NCI-H345 (cell line): ENCODE results near the gene LHX4.
"Not testable (repeated sequence)": the region's sequence is repeated elsewhere in the genome, so short reads cannot be mapped to it uniquely, and the experiment has no call there.

Experiments used
- DNase-seq: peaks from one replicate; lab custom pipeline; 2025; lab: John Stamatoyannopoulos, UW

Gene LHX4

DNA sequence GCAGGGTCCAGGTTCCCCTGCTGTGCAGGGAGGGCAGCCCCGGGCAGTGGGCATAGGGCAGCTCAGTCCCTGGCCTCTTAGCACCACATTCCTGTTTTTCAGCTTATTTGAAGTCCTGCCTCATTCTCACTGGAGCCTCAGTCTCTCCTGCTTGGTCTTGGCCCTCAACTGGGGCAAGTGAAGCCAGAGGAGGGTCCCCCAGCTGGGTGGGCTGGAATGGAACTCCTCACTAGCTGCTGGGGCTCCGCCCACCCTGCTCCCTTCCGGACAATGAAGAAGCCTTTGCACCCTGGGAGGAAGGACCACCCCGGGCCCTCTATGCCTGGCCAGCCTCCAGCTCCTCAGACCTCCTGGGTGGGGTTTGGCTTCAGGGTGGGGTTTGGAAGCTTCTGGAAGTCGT is 32.8 kb upstream of the LHX4 start:
- DNase-seq: no peak

DNA sequence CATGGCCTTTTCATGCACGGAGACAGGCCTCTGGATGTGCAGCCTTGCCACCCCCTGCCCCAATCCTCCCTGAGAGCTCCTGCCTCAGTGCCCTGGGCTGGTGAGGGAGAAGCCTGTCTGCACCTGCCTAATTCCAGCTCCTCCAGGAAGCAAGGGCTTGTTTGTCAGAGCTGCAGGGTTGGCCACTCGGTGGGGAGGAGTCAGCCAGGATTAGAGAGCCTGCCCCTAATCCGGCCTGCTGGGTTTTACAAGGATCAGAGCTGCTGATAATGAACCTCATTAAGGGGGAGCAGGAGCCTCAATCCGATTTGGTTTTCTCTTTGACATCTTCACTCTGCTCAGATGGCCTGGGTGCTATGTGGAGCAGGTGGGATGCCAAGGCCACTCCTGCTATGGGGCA is 31.9 kb upstream of the LHX4 start:
- DNase-seq: no peak

- no peak for DNase-seq
Measured at GRCh38 chr1:180198611-180199010, 31.5 kb upstream of the LHX4 start.

DNA sequence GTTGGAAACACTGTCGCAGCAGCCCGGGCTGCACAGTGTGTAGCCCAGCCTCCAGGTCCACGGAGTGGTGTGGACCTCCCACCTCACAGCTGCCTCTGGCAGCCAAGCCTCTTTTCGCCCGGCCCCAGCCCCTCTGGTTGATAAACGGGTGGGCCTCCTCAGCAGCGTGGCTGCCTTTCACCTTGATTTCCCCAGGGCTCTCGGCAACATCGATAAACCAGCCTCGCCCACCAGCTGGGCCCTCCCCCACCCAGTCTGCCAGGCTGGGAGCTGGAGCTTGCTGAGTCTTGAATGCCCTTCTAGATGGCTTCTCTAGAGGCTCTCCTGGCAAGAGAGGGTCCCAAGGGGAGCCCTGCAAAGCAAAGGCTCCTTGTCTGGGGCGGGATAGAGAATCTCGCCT is 31.0 kb upstream of the LHX4 start:
- no peak for DNase-seq

DNA sequence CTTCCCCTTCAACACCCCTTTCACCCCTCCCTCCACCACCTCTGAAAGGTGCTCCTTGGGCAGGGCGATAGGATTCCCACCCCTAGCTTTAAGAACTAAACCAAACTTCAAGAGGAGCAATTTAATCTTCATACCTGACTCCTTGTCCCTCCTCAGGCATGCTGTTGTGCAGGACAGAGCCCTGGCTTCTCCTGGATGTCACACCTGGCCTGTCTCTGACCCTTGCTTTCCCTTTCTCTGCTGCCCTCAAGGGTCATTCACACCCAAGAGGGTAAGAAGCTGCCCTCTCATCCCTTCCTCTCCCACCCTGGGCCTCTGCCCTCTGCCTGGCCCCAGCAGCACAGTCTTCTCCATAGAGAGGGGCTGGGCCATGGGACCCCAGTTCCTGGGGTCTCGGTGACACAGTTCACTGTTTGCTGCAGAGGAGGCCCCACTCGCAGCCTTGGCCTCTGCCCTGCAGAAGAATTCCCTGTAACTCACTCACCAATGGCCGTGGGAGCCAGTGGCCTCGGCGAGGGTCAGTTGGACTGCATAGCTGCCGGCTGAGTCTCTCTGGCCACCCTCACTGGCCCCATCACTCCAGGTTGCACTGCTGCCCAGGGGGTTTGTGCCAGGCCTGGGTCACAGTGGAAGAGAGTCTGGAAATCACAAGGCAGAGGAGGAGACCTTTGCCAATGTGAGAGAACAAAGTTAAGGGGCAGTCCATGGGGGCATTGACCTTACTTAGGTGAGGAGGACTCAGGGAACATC is 28.4 kb upstream of the LHX4 start:
- DNase-seq: no peak

DNA sequence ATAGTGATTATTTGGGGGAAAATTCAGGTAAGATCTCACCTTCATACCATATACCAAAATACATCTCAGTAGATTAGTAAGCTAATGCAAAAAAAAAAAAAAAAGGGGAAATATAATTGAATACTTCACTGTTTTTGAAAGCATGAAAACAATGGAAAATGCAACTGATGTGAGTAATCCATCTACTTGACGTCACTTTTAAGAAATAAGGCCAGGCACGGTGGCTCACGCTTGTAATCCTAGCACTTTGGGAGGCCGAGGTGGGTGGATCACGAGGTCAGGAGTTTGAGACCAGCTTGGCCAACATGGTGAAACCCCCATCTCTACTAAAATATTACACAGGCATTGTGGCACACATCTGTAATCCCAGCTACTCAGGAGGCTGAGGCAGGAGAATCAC is 27.5 kb upstream of the LHX4 start:
- DNase-seq: not testable (repeated sequence)

DNA sequence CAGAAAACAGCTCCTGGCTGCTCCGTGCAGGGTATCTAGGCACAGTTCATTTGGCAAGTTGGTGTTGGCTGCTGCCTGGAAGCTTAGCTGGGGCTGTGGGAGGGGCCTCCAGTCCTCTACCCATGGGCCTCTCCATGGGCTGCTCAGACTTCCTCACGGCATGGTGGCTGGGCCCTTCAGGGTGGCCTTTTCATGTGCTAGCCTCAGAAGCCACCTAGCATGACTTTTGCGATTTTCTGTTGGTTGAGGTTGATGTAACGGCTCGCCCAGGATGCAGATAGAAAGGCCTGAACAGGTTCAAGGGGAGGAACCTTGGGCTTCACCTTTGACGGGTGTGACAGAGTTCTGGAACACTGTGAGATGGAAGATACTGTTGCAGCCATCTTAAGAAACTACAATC is 25.8 kb upstream of the LHX4 start:
- DNase-seq: no peak

DNA sequence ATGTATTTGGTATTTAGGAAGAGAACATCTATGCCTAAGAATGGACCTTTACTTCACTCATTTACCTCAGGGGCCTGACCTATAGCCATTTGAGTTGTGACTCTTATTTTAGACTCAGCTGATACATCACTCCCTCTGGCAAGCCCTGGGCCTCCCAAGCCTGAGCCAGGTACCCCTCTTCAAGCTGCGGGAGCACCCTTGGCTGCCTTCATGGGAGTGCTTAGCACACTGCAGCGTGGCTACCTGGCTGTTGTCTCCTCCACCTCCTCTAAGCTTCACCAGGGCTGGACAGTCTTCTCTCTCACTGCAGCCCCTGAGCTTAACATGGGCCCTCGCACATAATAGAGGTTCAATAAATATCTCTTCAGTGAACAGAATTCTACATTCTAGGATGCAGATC is 23.5 kb upstream of the LHX4 start:
- DNase-seq: no peak

- no peak for DNase-seq
Measured at GRCh38 chr1:180208264-180208663, 21.8 kb upstream of the LHX4 start.

GRCh38 chr1:180210008-180210620 is 19.9 kb upstream of the LHX4 start:
- no peak for DNase-seq

DNA sequence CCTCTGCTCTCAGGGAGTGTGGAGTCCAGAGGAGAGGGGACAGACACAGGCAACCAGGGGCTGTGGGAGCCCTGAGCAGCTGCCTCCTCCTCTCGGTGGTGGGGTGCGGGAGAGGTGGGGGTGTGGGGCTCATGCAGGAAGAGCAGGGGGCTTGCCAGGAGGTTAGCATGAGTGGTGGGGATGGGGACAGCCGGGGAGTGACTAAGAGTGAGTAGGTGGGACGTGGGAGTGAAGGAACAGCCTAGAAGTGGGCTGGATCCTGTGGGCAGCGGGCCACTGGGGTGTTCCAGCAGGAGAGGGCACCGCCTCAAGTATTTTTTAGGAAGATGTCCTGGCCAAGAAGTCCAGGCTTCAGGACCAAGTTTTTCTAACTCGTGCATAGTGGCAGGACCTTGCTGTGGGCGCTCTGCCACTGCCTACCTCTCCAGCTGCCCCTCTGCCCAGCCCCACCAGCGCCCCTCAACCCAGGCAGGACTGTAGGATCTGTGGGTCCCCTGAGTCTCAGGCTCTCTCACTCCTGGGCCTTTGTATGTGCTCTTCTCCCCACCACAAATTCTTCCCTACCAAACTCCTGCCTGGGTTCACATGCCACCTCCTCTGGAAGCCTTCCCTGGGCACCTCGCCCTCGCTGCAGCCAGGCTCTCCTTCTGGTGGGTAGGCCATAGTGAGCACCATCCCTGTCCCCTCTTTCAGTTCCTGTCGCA is 18.8 kb upstream of the LHX4 start:
- no peak for DNase-seq

- no peak for DNase-seq
Measured at GRCh38 chr1:180211860-180212229, 18.2 kb upstream of the LHX4 start.

- DNase-seq: no peak
Measured at GRCh38 chr1:180213401-180214170, 16.5 kb upstream of the LHX4 start.

GRCh38 chr1:180215856-180216625 is 14.0 kb upstream of the LHX4 start:
- DNase-seq: no peak

DNA sequence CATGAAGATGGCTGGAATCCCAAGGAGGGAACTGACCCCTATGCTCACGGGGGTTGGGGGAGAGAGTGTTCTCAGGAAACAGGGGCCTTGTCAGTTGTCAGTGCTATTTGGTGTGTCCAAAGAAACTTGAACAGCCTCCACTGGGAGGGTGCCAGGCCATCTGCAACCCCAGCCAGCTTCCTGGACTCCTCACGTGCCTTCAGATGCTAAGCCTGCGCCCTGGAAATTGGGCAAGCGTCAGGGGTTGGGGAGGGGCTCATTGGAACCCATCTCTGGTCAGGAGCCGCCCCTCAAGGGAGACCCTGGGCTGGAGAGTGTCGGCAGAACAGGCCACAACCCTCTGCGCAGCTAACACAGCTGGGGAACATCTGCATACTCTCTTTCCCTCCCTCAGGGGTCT is 13.1 kb upstream of the LHX4 start:
- DNase-seq: no peak

DNA sequence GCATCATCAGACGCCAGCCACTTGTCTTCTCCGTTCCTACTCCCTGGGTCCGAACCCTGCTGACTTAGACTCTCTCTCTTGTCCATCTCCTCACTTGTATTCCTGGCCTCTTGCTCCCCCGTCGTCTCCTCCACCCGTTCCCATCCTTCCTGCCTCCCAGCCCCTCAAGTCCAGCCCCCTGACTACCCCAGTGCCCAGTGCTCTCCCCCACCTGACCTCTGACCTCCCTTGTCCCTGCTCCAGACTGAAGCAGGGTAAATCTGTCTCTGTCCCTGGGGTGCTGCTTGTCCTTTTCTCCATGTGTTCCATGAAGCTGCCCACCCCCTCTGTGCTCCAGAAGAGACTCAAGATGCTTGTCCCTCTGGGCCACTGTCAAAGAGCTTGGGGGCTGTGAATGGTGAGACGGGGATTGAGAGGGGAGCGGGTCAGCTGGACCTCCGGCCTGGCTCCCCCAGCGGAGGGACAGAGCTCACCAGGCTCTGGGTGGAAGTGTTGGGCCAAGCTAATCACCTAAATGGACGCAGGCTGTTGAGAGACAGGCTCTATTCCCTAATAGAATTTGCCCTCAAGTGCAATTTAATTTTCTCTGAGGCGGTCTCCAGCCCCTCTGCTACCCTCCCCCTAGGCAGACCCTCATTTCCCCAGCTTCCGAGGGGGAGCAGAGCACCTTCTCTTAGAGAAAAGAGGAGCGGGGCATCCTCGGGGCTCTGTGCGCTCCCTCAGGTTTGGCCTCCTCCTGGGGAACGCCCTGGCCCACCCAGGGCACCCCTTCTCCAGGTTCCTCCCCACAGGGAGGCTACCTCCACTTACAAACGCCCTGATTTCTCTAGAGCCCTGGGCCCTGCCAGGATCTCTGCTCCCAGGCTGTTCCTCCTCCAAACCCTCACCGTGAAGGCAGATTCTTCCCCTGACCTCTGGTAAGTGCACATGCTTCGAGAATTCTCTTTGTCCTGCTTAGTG is 11.0 kb upstream of the LHX4 start:
- no peak for DNase-seq

DNA sequence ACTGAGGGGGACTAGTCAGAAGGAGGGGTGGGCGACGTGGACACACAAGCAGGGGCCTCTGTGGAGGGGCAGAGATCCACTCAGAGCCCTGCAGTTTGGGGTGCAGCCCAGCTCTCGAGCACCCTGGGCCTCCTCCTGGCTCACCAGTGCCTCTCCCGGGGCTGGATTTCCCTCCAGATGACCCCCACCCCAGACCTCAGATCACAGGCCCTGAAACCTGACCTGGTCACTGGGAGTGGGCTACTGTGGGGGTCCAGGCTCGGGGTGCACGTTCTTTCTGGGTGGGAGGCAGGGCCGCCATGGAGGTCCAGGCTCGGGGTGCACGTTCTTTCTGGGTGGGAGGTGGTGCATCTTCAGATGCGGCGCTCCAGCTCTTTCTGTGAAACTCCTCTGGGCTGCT is 10.3 kb upstream of the LHX4 start:
- DNase-seq: no peak

DNA sequence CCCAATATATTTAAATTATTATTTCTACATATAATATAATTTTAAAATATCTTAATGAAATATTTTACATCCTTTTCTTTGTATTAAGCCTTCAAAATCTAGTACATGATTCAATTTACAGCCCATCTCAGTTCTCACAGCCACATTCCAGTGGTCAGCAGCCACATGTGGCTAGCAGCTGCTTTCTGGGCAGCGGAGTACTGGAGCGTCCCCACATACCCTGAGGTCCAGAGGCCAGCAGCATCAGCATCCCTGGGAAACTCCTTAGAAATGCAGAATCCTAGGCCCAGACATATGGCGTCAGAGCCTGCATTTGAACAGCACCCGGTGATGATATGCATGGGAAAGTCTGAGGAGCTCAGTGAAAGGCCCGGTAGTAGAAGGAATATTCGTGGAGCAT is 8.6 kb upstream of the LHX4 start:
- DNase-seq: no peak

DNA sequence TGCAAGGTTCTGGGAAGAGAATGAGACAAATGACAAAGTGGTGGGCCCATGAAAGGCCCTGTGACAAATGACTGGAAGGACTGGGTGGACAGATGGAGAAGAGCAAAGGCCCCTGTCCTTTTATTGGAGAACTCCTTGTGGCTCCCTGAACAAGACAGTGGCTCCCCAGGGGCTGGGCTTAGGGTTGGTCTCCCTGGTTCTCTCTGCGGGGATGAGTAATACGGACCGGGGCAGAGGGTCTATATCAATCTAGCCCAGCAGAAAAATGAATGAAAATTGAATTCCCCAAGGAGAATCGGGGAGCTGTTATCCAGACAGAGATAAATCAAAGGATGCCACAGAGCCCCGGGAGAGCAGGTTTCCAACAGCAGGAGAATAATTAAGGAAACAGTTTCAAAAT is 5.2 kb upstream of the LHX4 start:
- no peak for DNase-seq

GRCh38 chr1:180225403-180225802 is 4.7 kb upstream of the LHX4 start:
- DNase-seq: no peak
